Endothelial cell of umbilical vein (primary cell): Measurements from ENCODE around the gene FSD1.

Experiments
- CTCF ChIP-seq, 2 donors: IDR thresholded peaks; 1 replicate in 1 of 2; 2 replicates in 1 of 2; pipeline ENCODE4 v1.5.1; 2011; ENCODE audit warnings: low read length in 2 of 2, mild to moderate bottlenecking in 2 of 2, moderate library complexity in 2 of 2, control low read depth in 1 of 2, inconsistent platforms in 1 of 2, low read depth in 1 of 2; ENCODE audit not compliant: insufficient read depth in 1 of 2; ENCODE audit errors: extremely low read depth in 1 of 2
- EZH2 ChIP-seq: IDR thresholded peaks from 2 replicates; pipeline ENCODE4 v1.6.1; 2012; ENCODE audit warnings: borderline replicate concordance, low read depth, mild to moderate bottlenecking, moderate library complexity, low read length, inconsistent platforms; ENCODE audit not compliant: severe bottlenecking
- FOS ChIP-seq: IDR thresholded peaks from 2 replicates; pipeline ENCODE4 v1.6.1; 2011; ENCODE audit warnings: mild to moderate bottlenecking, low read length, moderate library complexity, borderline replicate concordance; ENCODE audit not compliant: insufficient read depth
- JUN ChIP-seq: IDR thresholded peaks from 2 replicates; pipeline ENCODE4 v1.6.1; 2011; ENCODE audit warnings: borderline replicate concordance, low read depth; ENCODE audit not compliant: insufficient read length, insufficient read depth
- POLR2A ChIP-seq: IDR thresholded peaks from 2 replicates; pipeline ENCODE4 v1.6.1; 2012; ENCODE audit warnings: low read depth, mild to moderate bottlenecking, control low read depth, low read length
- POLR2AphosphoS5 ChIP-seq: IDR thresholded peaks from 2 replicates; pipeline ENCODE4 v1.6.1; 2012; ENCODE audit warnings: low read depth, mild to moderate bottlenecking, control low read depth, low read length, moderate library complexity; ENCODE audit not compliant: insufficient read depth

DNA sequence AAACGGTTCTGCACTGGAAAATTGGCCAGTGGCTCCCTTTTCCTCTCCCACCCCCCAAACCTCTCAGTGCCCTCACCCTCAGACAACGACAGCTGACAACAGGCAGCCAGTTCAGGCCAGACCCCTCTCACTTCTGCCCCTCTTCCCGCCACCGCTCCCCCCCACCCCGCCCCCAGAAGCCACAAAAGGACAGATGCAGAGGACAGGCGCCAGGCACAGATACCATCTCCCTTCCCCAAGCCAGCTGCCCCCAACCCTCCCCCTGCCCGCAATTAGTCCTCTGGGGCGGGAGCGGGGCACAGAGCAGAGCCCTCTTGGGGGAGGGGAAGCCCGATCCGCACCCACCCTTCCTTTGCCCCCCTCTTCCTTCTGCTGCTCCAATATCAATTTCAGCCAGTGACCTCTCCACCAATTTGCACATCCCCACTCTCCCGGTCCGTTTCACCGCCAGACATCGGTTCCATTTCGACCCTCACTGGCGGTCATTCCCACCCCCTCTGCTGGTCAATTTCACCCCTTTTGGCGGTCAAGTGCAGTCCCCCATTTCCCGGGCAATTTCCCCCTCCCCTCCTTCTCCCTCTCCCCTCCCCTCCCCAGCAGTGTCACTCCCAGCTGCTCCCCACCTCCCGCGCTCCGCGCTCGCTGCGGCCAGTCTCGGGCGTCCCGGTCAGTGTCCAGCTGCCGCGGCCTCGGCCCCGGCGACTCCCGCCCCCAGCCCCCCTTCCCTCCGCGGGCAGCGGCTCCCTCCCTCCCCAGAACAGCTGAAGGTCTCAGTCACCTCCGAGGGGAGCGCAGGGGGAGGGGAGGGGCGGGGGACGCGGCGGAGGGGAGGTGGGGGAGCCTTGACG, 25.8 kb upstream of the FSD1 start, which contains the start of gene SHD:
- no peak for TF ChIP-seq POLR2AphosphoS5
- no peak for TF ChIP-seq CTCF (IDR thresholded peaks at IDR 0.05; ENCODE audit: extremely low read depth in 1 of 2, insufficient read depth in 1 of 2, low read depth in 1 of 2, low read length in 2 of 2)
- no peak for TF ChIP-seq POLR2A
- no peak for TF ChIP-seq EZH2
- TF ChIP-seq JUN: no peak
- TF ChIP-seq FOS: no peak
